Mammary epithelial cell (primary cell): ENCODE data around the gene LIPG.

Source experiments
- CTCF ChIP-seq, 2 donors: IDR thresholded peaks in 1 of 2; conservative IDR thresholded peaks in 1 of 2; 2 replicates each; pipeline ENCODE4 v1.5.1; 2011 to 2012; ENCODE audit warnings: inconsistent platforms in 2 of 2, low read length in 2 of 2, mild to moderate bottlenecking in 2 of 2, control low read depth in 1 of 2, low read depth in 1 of 2; ENCODE audit not compliant: insufficient read depth in 1 of 2; ENCODE audit errors: extremely low read depth in 1 of 2
- EZH2 ChIP-seq: IDR thresholded peaks from 2 replicates; pipeline ENCODE4 v1.6.1; 2012; ENCODE audit warnings: low read length, inconsistent platforms, borderline replicate concordance

- TF ChIP-seq CTCF (conservative IDR thresholded peaks at IDR 0.05 in 1 of 2, IDR thresholded peaks at IDR 0.05 in 1 of 2; ENCODE audit: extremely low read depth in 1 of 2, insufficient read depth in 1 of 2, low read depth in 1 of 2, low read length in 2 of 2): no peak
- TF ChIP-seq EZH2: no peak
Measured at GRCh38 chr18:49565101-49565500, 3.2 kb downstream of the LIPG start.
